ENCODE results near the gene RCAN2.

GRCh38 chr6:46501136-46502089 is 10.2 kb upstream of the RCAN2 start:
- TF ChIP-seq EZH2 (IDR thresholded peaks at IDR 0.05; ENCODE audit: low read depth, unreplicated experiment) (no peak), CREB1 (CRISPR knock-in tag; IDR thresholded peaks at IDR 0.05; ENCODE audit: low read depth) (no peak), STAT1 (IDR thresholded peaks at IDR 0.05; ENCODE audit: unreplicated experiment) (no peak), CTCF (conservative IDR thresholded peaks at IDR 0.05; ENCODE audit: low read depth in 2 of 2) (no peak), ZNF331 (CRISPR knock-in tag; IDR thresholded peaks at IDR 0.05; ENCODE audit: low read depth) (no peak), EZH2phosphoT487 (IDR thresholded peaks at IDR 0.05; ENCODE audit: unreplicated experiment) (no peak), POLR2AphosphoS5 (IDR thresholded peaks at IDR 0.05; ENCODE audit: low read depth) (no peak), REST (IDR thresholded peaks at IDR 0.05; ENCODE audit: unreplicated experiment) (no peak), JUNB (IDR thresholded peaks at IDR 0.05; ENCODE audit: unreplicated experiment) (no peak), ETS1 (IDR thresholded peaks at IDR 0.05) (no peak), ZNF462 (CRISPR knock-in tag; IDR thresholded peaks at IDR 0.05) (no peak)
